ENCODE measurements around the gene ARHGAP24.

GRCh38 chr4:85966373-85966772, 491.4 kb downstream of the ARHGAP24 start:
- no peak for TF ChIP-seq BHLHE40 (IDR thresholded peaks at IDR 0.05; ENCODE audit: low read depth, low read length)
- TF ChIP-seq, protein P1, sequence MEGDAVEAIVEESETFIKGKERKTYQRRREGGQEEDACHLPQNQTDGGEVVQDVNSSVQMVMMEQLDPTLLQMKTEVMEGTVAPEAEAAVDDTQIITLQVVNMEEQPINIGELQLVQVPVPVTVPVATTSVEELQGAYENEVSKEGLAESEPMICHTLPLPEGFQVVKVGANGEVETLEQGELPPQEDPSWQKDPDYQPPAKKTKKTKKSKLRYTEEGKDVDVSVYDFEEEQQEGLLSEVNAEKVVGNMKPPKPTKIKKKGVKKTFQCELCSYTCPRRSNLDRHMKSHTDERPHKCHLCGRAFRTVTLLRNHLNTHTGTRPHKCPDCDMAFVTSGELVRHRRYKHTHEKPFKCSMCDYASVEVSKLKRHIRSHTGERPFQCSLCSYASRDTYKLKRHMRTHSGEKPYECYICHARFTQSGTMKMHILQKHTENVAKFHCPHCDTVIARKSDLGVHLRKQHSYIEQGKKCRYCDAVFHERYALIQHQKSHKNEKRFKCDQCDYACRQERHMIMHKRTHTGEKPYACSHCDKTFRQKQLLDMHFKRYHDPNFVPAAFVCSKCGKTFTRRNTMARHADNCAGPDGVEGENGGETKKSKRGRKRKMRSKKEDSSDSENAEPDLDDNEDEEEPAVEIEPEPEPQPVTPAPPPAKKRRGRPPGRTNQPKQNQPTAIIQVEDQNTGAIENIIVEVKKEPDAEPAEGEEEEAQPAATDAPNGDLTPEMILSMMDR (IDR thresholded peaks at IDR 0.05): no peak
- no peak for TF ChIP-seq MAFK (IDR thresholded peaks at IDR 0.05; ENCODE audit: partially characterized antibody)
- no peak for TF ChIP-seq KDM1A (IDR thresholded peaks at IDR 0.05; ENCODE audit: low read depth)
- TF ChIP-seq, protein P2, sequence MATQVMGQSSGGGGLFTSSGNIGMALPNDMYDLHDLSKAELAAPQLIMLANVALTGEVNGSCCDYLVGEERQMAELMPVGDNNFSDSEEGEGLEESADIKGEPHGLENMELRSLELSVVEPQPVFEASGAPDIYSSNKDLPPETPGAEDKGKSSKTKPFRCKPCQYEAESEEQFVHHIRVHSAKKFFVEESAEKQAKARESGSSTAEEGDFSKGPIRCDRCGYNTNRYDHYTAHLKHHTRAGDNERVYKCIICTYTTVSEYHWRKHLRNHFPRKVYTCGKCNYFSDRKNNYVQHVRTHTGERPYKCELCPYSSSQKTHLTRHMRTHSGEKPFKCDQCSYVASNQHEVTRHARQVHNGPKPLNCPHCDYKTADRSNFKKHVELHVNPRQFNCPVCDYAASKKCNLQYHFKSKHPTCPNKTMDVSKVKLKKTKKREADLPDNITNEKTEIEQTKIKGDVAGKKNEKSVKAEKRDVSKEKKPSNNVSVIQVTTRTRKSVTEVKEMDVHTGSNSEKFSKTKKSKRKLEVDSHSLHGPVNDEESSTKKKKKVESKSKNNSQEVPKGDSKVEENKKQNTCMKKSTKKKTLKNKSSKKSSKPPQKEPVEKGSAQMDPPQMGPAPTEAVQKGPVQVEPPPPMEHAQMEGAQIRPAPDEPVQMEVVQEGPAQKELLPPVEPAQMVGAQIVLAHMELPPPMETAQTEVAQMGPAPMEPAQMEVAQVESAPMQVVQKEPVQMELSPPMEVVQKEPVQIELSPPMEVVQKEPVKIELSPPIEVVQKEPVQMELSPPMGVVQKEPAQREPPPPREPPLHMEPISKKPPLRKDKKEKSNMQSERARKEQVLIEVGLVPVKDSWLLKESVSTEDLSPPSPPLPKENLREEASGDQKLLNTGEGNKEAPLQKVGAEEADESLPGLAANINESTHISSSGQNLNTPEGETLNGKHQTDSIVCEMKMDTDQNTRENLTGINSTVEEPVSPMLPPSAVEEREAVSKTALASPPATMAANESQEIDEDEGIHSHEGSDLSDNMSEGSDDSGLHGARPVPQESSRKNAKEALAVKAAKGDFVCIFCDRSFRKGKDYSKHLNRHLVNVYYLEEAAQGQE (IDR thresholded peaks at IDR 0.05): no peak
- no peak for TF ChIP-seq RNF2 (IDR thresholded peaks at IDR 0.05; ENCODE audit: borderline replicate concordance, low read depth)
- no peak for TF ChIP-seq POLR2A (IDR thresholded peaks at IDR 0.05; ENCODE audit: low read length)
- TF ChIP-seq POLR2AphosphoS2 (conservative IDR thresholded peaks at IDR 0.05; ENCODE audit: low read length): no peak
- TF ChIP-seq RFX5 (IDR thresholded peaks at IDR 0.05): no peak
- no peak for TF ChIP-seq MYC (IDR thresholded peaks at IDR 0.05; ENCODE audit: borderline replicate concordance, low read length)

All from A549 (cell line).